GM18951 (cell line): ENCODE measurements around the gene MPZL1.
"Not testable (repeated sequence)": the region's sequence is repeated elsewhere in the genome, so short reads cannot be mapped to it uniquely, and the experiment has no call there.

Experiments
- POLR2A ChIP-seq: IDR thresholded peaks from 4 replicates; pipeline ENCODE4 v1.6.1; 2011; ENCODE audit warnings: mild to moderate bottlenecking; ENCODE audit not compliant: insufficient read length, insufficient read depth; ENCODE audit errors: extremely low read depth
- in situ Hi-C: fragments of 300-500 bp; cut with MboI; formaldehyde crosslinking; loops from one replicate; pipeline ENCODE4 v1.12.0; 2022; ENCODE audit warnings: low sequenced_read_pairs, mixed read lengths, inconsistent platforms; ENCODE audit not compliant: unreplicated experiment

The MPZL1 gene

DNA sequence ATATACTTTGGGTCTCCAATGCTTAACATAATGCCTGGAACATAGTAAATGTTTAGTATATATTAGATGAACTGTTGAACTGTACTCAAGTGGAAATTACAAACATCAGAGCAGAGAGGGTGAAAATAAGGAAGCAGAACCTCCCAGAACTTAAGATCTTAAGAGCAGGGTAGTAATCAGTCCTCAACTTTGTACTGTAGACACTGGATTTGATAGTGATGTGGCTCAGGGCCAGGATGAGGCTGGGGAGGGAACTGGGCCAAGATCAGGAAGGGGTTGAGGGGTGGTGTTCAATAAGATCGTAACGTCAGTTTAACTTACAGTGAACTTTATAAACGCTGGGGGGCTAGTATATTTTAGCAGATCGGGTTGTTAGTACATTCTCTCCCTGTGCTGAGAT is 15.4 kb downstream of the MPZL1 start:
- TF ChIP-seq POLR2A = no peak
- in situ Hi-C loops = no loop called here

DNA sequence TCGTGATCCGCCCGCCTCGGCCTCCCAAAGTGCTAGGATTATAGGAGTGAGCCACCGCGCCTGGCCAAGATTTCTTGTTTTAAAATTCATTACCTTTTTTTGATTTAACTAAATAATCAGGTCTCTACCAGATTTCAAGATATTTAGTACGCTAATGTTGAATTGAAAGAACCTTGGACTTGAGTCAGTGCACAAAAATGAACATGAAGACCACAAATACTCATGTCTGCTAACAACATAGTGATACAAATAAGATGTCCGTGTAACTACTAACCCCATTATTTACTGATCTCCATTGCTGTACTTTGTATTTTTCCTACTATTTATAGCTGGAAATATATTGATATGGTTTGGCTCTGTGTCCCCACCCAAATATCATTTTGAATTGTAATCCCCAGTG is 16.4 kb downstream of the MPZL1 start:
- in situ Hi-C loops = no loop called here
- no peak for TF ChIP-seq POLR2A

DNA sequence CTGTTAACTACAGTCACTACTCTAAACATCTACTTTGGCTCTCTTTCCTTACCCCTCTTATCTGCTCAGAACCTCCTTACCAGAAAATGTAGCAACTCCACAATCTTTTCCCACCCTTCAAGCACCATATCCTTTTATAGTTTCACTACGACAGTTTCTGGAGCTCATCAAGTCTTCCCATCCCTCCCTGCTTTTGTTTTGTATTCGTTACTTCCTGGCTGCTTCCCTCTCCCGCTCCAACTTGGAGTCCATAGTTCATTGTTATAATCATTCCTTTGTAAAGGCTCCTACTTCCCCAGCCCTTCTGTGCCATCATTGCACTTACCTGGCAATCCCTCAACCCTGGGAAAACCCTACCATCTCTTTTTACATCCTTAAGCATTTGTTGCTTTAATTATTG is 18.0 kb downstream of the MPZL1 start:
- in situ Hi-C loops = no loop called here
- no peak for TF ChIP-seq POLR2A

- in situ Hi-C loops = not testable (repeated sequence)
Measured at GRCh38 chr1:167741103-167741502, 19.3 kb downstream of the MPZL1 start.

GRCh38 chr1:167742392-167743057 is 20.7 kb downstream of the MPZL1 start:
- in situ Hi-C loops = not testable (repeated sequence)

DNA sequence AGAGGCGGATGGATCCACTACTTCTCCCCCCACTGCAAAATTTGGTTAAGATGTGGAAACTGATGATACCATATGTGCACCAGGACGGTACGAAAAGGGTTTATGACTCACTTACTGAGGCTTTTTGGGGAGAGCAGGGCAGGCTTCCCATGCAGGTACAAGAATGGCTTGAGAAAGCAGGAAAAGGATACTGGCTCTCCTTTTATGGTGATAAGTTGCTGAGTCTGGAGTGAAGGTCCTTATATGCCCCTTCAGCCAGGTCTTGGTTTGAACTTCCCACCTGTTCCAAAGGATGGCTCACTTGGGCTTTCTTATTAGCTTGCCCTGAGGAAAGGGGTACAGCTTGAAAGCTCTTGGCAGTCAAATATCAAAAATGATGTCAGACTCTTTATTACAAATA is 23.1 kb downstream of the MPZL1 start:
- no peak for TF ChIP-seq POLR2A
- in situ Hi-C loops = no loop called here

- in situ Hi-C loops = no loop called here
- no peak for TF ChIP-seq POLR2A
Measured at GRCh38 chr1:167746013-167746672, 24.4 kb downstream of the MPZL1 start.

GRCh38 chr1:167746988-167747655 is 25.3 kb downstream of the MPZL1 start:
- in situ Hi-C loops = no loop called here
- TF ChIP-seq POLR2A = no peak

DNA sequence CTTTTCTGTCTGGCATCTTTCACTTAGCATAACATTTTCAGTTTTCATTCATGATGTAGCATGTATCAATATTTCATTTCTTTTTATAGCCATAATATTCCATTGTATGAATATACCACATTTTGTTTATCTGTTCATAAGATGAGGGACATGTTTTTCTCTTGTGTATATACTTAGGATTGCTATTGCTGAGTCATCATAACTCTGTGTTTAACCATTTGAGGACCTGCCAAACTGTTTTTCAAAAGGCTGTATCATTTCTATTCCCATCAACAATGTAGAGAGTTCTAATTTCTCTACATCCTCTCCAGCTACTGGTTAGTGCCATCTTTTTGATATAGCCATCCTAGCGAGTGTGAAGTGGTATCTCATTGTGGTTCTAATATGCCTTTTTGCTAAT is 26.2 kb downstream of the MPZL1 start:
- in situ Hi-C loops = no loop called here

GRCh38 chr1:167748906-167749305 is 27.1 kb downstream of the MPZL1 start:
- TF ChIP-seq POLR2A = no peak
- in situ Hi-C loops = no loop called here

More for the DNA sequence above, 26.2 kb downstream of the MPZL1 start:
- no peak for TF ChIP-seq POLR2A

- in situ Hi-C loops = no loop called here
- no peak for TF ChIP-seq POLR2A
Measured at GRCh38 chr1:167749741-167750140, 28.0 kb downstream of the MPZL1 start.

DNA sequence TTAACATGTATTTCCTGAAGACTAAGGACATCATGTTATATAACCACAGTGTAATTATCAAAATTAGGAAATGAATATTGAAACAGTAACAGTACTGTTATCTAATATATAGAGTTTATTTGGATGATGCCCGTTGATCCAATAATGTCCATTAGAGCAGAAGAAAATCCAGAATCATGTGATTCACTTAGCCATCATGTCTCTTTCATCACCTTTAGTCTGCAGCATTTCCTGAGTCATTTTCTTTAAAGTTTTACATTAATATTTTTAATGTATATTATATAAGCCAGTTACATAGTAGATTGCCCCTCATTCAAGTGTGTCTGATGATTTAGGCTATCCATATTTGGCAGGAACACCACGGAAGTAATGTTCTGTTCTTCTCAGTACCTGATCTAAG is 28.9 kb downstream of the MPZL1 start:
- no peak for TF ChIP-seq POLR2A
- in situ Hi-C loops = no loop called here

- in situ Hi-C loops = no loop called here
- TF ChIP-seq POLR2A = no peak
Measured at GRCh38 chr1:167751676-167752075, 29.9 kb downstream of the MPZL1 start.

DNA sequence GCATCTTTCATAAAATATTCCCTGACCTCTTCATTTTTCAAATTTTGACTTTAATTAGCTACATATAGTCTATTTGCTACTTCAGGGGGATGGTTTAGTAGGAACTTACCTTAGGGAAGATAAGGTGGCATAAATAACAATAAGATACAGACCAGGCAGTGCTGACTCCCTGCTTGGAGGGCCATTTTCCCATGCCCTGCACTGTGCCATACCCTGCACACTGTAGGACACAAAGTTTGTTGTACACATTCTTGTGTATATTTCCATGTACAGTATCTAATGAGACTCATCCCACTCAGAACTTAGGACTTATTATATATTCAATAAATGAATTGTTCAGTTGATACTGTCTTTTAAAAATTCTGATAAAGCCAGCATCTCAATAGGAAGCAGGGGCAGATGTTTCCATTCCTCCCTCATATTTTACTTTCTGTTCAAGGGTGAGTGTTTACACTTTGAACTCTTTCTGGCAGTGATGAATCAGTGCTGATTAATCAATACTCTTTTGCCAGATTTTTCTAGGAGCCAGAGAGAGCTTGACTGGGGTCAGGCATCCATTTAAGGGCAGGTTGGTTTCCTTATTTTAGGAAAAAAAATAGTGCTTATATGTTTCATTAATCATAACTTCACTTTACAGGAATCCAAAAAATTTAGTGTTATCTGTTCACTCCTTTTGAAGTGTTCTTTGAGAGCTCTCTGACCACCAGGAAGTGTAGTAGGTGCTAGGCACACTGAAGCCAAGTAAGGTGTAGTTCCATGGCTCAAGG is 30.6 kb downstream of the MPZL1 start:
- no peak for TF ChIP-seq POLR2A
- in situ Hi-C loops = no loop called here

DNA sequence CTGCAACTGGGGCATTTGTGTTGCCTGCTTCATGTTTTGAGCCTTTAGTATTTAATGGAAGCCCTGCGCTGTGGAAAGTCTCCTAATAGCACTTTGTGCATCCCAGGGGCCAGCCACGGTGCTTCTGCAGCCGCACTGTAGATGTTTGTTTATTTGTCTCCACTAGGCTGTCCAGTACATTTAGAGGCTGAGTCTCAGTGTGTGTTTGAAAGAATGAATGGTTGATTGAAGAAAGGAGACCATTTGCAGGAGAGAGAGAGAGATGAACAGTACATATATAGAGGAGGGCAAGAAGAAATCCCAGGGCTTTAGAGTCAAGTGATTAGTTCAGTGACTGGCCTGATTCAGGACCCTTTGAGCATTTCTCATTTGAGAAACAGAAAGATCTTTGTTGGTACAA is 33.9 kb downstream of the MPZL1 start:
- no peak for TF ChIP-seq POLR2A
- in situ Hi-C loops = no loop called here
